WTC11 (cell line): ENCODE measurements around the gene EHMT1. TPM values are rescaled to one million over a fixed set of nuclear protein-coding genes. Genes with fewer than 3 reads are reported as not detected.

ENCODE experiments used
- ATAC-seq: fragments of 200-7000 bp; cut with Tn5 transposase; 2 replicates; pipeline ENCODE4 v1.10.0; 2021; ENCODE audit warnings: mild to moderate bottlenecking, moderate library complexity
- CTCF ChIA-PET: fragments of 300-600 bp; sonication (Branson Sonifier 250); formaldehyde crosslinking; loops from one replicate; lab custom pipeline; 2021; ENCODE audit warnings: antibody characterized with exemption; lab: Charles Lee
- POLR2A ChIA-PET: fragments of 350-600 bp; sonication (Branson Sonifier 250); formaldehyde crosslinking; loops from one replicate; lab custom pipeline; 2021; ENCODE audit warnings: antibody characterized with exemption; lab: Charles Lee
- DNase-seq: peaks from one replicate; pipeline ENCODE4 v3.0.0; 2021; ENCODE audit warnings: low spot score
- H3K27ac Mint-ChIP-seq: 2 replicates; pipeline ENCODE4 v1.8.0; 2021; ENCODE audit warnings: mixed read lengths
- H3K27me3 Mint-ChIP-seq: 2 replicates; pipeline ENCODE4 v1.8.0; 2021; ENCODE audit warnings: low read depth, mild to moderate bottlenecking, moderate library complexity, mixed read lengths
- H3K36me3 Mint-ChIP-seq: 2 replicates; pipeline ENCODE4 v1.8.0; 2021; ENCODE audit warnings: mixed read lengths
- H3K4me1 Mint-ChIP-seq: 2 replicates; pipeline ENCODE4 v1.8.0; 2022; ENCODE audit warnings: mixed read lengths
- H3K4me3 Mint-ChIP-seq: 2 replicates; pipeline ENCODE4 v1.8.0; 2021; ENCODE audit warnings: mild to moderate bottlenecking, moderate library complexity, mixed read lengths
- H3K9me3 Mint-ChIP-seq: 2 replicates; pipeline ENCODE4 v1.8.0; 2021; ENCODE audit warnings: mixed read lengths
- ATF2 ChIP-seq: sonication (generic); formaldehyde crosslinking; IDR thresholded peaks from 2 replicates; pipeline ENCODE4 v1.8.1; 2022; ENCODE audit warnings: low read depth, missing genetic modification reagents, borderline replicate concordance
- ESRRA ChIP-seq: sonication (generic); formaldehyde crosslinking; IDR thresholded peaks from 2 replicates; pipeline ENCODE4 v1.8.1; 2022; ENCODE audit warnings: mild to moderate bottlenecking, missing genetic modification reagents, borderline replicate concordance
- GRHL2 ChIP-seq: fragments of 250-450 bp; sonication (Bioruptor Pico); IDR thresholded peaks from 2 replicates; pipeline ENCODE4 v1.8.0; 2022; ENCODE audit warnings: mild to moderate bottlenecking, moderate library complexity; ENCODE audit not compliant: insufficient replicate concordance, severe bottlenecking
- NFYB ChIP-seq: sonication (generic); formaldehyde crosslinking; conservative IDR thresholded peaks from 2 replicates; pipeline ENCODE4 v1.8.0; 2022; ENCODE audit warnings: low read depth, missing genetic modification reagents
- RELA ChIP-seq: sonication (generic); formaldehyde crosslinking; IDR thresholded peaks from 2 replicates; pipeline ENCODE4 v1.8.1; 2022; ENCODE audit warnings: missing genetic modification reagents, mild to moderate bottlenecking, borderline replicate concordance
- SMAD3 ChIP-seq: sonication (generic); formaldehyde crosslinking; IDR thresholded peaks from 2 replicates; pipeline ENCODE4 v1.8.0; 2022; ENCODE audit warnings: missing genetic modification reagents, mild to moderate bottlenecking, borderline replicate concordance
- SMAD4 ChIP-seq: sonication (generic); formaldehyde crosslinking; IDR thresholded peaks from 2 replicates; pipeline ENCODE4 v1.8.0; 2022; ENCODE audit warnings: mild to moderate bottlenecking, missing genetic modification reagents
- SP1 ChIP-seq: sonication (generic); formaldehyde crosslinking; conservative IDR thresholded peaks from 2 replicates; pipeline ENCODE4 v1.8.1; 2022; ENCODE audit warnings: missing genetic modification reagents
- STAT6 ChIP-seq: sonication (generic); formaldehyde crosslinking; conservative IDR thresholded peaks from 2 replicates; pipeline ENCODE4 v1.8.1; 2023; ENCODE audit warnings: mild to moderate bottlenecking, low read depth, missing genetic modification reagents, moderate library complexity
- TEAD1 ChIP-seq: sonication (generic); formaldehyde crosslinking; IDR thresholded peaks from 2 replicates; pipeline ENCODE4 v1.8.0; 2022; ENCODE audit warnings: mild to moderate bottlenecking, missing genetic modification reagents
- USF2 ChIP-seq: sonication (generic); formaldehyde crosslinking; IDR thresholded peaks from 2 replicates; pipeline ENCODE4 v1.8.1; 2023; ENCODE audit warnings: mild to moderate bottlenecking, missing genetic modification reagents, moderate library complexity
- ZNF138 ChIP-seq: sonication (generic); formaldehyde crosslinking; conservative IDR thresholded peaks from 2 replicates; pipeline ENCODE4 v1.8.1; 2022; ENCODE audit warnings: mild to moderate bottlenecking, moderate library complexity, missing genetic modification reagents
- ZNF263 ChIP-seq: sonication (generic); formaldehyde crosslinking; IDR thresholded peaks from 2 replicates; pipeline ENCODE4 v1.8.1; 2022; ENCODE audit warnings: low read depth, mild to moderate bottlenecking, moderate library complexity, missing genetic modification reagents
- ZNF423 ChIP-seq: fragments of 250-450 bp; sonication (Bioruptor Pico); IDR thresholded peaks from 2 replicates; pipeline ENCODE4 v2.1.2; 2022; ENCODE audit warnings: mild to moderate bottlenecking, moderate library complexity
- ZNF512 ChIP-seq: sonication (generic); formaldehyde crosslinking; IDR thresholded peaks from 2 replicates; pipeline ENCODE4 v1.8.1; 2022; ENCODE audit warnings: missing genetic modification reagents, borderline replicate concordance
- total RNA-seq: library from RNA; stranded (reverse); gene quantifications from 3 replicates; pipeline ENCODE4 v1.2.3, GENCODE V29; 2021
- TF ChIP-seq, protein P1 (sequence below): sonication (generic); formaldehyde crosslinking; IDR thresholded peaks from 2 replicates; pipeline ENCODE4 v1.8.0; 2023; ENCODE audit warnings: missing genetic modification reagents
- TF ChIP-seq, protein P2 (sequence below): sonication (generic); formaldehyde crosslinking; IDR thresholded peaks from 2 replicates; pipeline ENCODE4 v1.8.0; 2022; ENCODE audit warnings: mild to moderate bottlenecking, missing genetic modification reagents

The EHMT1 gene
- total RNA-seq, 1 experiment from 2014 or later: 170 TPM

GRCh38 chr9:137771580-137771979 is 152.8 kb downstream of the EHMT1 start:
- ChIA-PET POLR2A (interaction anchor here (0.5 kb wide), 1 partner anchor 88 kb away, joined by 6 read pairs; no protein-coding TSS in a partner anchor), CTCF (interaction anchor here (0.8 to 1.8 kb wide), 4 partner anchors 8 to 189 kb away, joined by 3 to 34 read pairs (median 8); no protein-coding TSS in a partner anchor)
- H3K36me3 Mint-ChIP-seq: peaks cover 49% of the 10 kb centered on the region
- peak overlapping the region; percentile 90 for H3K27ac Mint-ChIP-seq
- ATAC-seq: no peak
- peaks cover 13% of the 10 kb centered on the region for H3K9me3 Mint-ChIP-seq
- no peak overlapping the region for H3K4me3 Mint-ChIP-seq
- DNase-seq: no peak
- no peak for TF ChIP-seq ESRRA (CRISPR knock-in tag)
- peaks cover 5% of the 10 kb centered on the region for H3K4me1 Mint-ChIP-seq
- H3K27me3 Mint-ChIP-seq: no peaks in the 10 kb centered on the region

GRCh38 chr9:137772281-137772873 is 153.6 kb downstream of the EHMT1 start:
- Mint-ChIP-seq H3K27me3 (no peaks in the 10 kb centered on the region), H3K4me1 (peaks cover 5% of the 10 kb centered on the region), H3K4me3 (no peak overlapping the region), H3K27ac (no peak overlapping the region), H3K36me3 (peaks cover 52% of the 10 kb centered on the region), H3K9me3 (peaks cover 13% of the 10 kb centered on the region)
- POLR2A ChIA-PET: interaction anchor here (0.5 kb wide), 1 partner anchor 87 kb away, joined by 6 read pairs; no protein-coding TSS in a partner anchor
- DNase-seq (peak; percentile 60), ATAC-seq (peak; percentile 89)
- TF ChIP-seq ZNF423 (CRISPR knock-in tag) (peak; percentile 36; the same call in 1 of the 2 replicates), NFYB (CRISPR knock-in tag) (no peak)
- CTCF ChIA-PET: interaction anchor here (0.6 to 1.8 kb wide), 11 partner anchors 9 to 190 kb away, joined by 3 to 34 read pairs (median 4); partner anchors contain the start of gene EHMT1

DNA sequence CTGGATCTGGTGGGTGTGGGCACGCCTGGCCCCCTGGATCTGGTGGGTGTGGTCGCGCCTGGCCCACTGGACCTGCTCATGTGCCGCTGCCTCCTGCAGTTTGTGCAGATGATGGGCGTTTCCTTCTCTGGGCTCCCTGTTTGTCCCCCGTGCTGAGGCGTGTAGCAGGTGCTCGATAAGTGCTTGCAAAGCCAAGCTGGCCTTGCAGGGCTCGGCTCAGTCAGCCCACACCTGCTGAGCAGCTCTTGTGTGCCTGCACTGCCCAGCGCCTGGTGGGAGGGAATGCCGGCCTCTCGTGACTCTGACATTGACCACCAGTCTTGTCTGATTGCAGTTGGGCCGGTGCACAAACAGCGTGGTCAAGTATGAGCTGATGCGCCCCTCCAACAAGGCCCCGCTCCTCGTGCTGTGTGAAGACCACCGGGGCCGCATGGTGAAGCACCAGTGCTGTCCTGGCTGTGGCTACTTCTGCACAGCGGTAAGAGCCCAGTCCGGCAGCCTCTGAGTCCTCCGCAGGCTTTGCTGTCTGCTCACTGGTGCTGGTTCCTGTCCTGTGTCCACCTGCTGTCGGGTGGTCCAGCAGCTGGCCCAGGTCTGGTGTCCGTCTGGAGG is 156.1 kb downstream of the EHMT1 start:
- no peaks in the 10 kb centered on the region for H3K27me3 Mint-ChIP-seq
- H3K9me3 Mint-ChIP-seq: peaks cover 5% of the 10 kb centered on the region
- H3K4me3 Mint-ChIP-seq: no peak overlapping the region
- no peak for TF ChIP-seq ZNF512 (CRISPR knock-in tag)
- peaks cover 5% of the 10 kb centered on the region for H3K4me1 Mint-ChIP-seq
- ChIA-PET POLR2A (no interaction called here), CTCF (no interaction called here)
- no peak overlapping the region for H3K27ac Mint-ChIP-seq
- H3K36me3 Mint-ChIP-seq: peaks cover 52% of the 10 kb centered on the region
- no peak for ATAC-seq
- DNase-seq: no peak

DNA sequence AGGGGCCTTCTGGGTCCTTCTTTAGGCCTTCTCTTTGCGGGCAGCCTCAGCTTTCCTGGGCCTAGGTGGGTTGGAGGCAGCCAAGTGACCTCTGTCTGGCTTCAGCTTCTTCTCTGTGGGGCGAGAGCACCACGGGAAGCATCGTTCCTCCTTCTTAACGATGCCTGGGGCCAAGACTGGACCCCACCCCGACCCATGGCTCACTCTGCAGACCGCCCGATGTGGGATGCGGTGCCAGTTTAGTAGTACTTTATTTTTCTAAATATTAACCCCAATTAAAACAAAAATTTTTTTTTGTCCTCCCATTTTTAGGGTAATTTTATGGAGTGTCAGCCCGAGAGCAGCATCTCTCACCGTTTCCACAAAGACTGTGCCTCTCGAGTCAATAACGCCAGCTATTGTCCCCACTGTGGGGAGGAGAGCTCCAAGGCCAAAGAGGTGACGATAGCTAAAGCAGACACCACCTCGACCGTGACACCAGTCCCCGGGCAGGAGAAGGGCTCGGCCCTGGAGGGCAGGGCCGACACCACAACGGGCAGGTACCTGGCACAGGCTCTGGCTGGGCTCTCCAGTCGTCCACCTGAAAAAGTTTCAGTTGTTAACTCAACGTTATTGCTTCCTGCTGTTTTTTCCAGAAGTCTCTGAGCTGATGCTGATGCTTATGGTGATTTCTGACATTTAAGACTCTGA is 157.6 kb downstream of the EHMT1 start:
- Mint-ChIP-seq H3K4me1 (peaks cover 3% of the 10 kb centered on the region; the same call in 1 of the 2 replicates), H3K9me3 (no peaks in the 10 kb centered on the region), H3K4me3 (no peak overlapping the region), H3K27ac (peak overlapping the region; percentile 7; the same call in 1 of the 2 replicates), H3K36me3 (peaks cover 40% of the 10 kb centered on the region), H3K27me3 (no peaks in the 10 kb centered on the region)
- DNase-seq: no peak
- ChIA-PET POLR2A (no interaction called here), CTCF (interaction anchor here (1.6 to 2.0 kb wide), 2 partner anchors 102 to 194 kb away, joined by 3 to 4 read pairs; no protein-coding TSS in a partner anchor)
- ATAC-seq: no peak
- no peak for TF ChIP-seq USF2 (CRISPR knock-in tag)
- no peak for TF ChIP-seq ESRRA (CRISPR knock-in tag)
- no peak for TF ChIP-seq TEAD1 (CRISPR knock-in tag)
- TF ChIP-seq, protein P1, sequence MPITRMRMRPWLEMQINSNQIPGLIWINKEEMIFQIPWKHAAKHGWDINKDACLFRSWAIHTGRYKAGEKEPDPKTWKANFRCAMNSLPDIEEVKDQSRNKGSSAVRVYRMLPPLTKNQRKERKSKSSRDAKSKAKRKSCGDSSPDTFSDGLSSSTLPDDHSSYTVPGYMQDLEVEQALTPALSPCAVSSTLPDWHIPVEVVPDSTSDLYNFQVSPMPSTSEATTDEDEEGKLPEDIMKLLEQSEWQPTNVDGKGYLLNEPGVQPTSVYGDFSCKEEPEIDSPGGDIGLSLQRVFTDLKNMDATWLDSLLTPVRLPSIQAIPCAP: no peak
- no peak for TF ChIP-seq ZNF263 (CRISPR knock-in tag)
- no peak for TF ChIP-seq ATF2 (CRISPR knock-in tag)
- no peak for TF ChIP-seq SP1 (CRISPR knock-in tag)
- no peak for TF ChIP-seq STAT6 (CRISPR knock-in tag)
- TF ChIP-seq, protein P2, sequence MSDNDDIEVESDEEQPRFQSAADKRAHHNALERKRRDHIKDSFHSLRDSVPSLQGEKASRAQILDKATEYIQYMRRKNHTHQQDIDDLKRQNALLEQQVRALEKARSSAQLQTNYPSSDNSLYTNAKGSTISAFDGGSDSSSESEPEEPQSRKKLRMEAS (CRISPR knock-in tag): no peak
- TF ChIP-seq RELA (CRISPR knock-in tag): no peak
- TF ChIP-seq SMAD3 (CRISPR knock-in tag): no peak
- no peak for TF ChIP-seq GRHL2 (CRISPR knock-in tag)
- TF ChIP-seq ZNF138 (CRISPR knock-in tag): no peak
- TF ChIP-seq SMAD4 (CRISPR knock-in tag): no peak
